Coronary artery (tissue), 2 donors: ENCODE data around the gene GRK1.
"Not testable (repeated sequence)": the region's sequence is repeated elsewhere in the genome, so short reads cannot be mapped to it uniquely, and the experiment has no call there.

Source experiments
- DNase-seq: peaks from one replicate; pipeline ENCODE4 v3.0.0-alpha.2; 2017; ENCODE audit warnings: low spot score
- H3K27ac ChIP-seq, 2 donors: fragments of 200-600 bp; sonication (generic); one replicate each; pipeline ENCODE4 v1.5.1; 2016 to 2019
- H3K4me3 ChIP-seq: fragments of 200-600 bp; sonication (generic); 2 replicates; pipeline ENCODE4 v1.5.1; 2016; ENCODE audit warnings: mild to moderate bottlenecking, moderate library complexity
- TF ChIP-seq, protein P1 (sequence below): fragments of 200-600 bp; sonication (generic); IDR thresholded peaks from one replicate; pipeline ENCODE4 v1.5.1; 2019; ENCODE audit warnings: antibody characterized with exemption

GRK1 gene

DNA sequence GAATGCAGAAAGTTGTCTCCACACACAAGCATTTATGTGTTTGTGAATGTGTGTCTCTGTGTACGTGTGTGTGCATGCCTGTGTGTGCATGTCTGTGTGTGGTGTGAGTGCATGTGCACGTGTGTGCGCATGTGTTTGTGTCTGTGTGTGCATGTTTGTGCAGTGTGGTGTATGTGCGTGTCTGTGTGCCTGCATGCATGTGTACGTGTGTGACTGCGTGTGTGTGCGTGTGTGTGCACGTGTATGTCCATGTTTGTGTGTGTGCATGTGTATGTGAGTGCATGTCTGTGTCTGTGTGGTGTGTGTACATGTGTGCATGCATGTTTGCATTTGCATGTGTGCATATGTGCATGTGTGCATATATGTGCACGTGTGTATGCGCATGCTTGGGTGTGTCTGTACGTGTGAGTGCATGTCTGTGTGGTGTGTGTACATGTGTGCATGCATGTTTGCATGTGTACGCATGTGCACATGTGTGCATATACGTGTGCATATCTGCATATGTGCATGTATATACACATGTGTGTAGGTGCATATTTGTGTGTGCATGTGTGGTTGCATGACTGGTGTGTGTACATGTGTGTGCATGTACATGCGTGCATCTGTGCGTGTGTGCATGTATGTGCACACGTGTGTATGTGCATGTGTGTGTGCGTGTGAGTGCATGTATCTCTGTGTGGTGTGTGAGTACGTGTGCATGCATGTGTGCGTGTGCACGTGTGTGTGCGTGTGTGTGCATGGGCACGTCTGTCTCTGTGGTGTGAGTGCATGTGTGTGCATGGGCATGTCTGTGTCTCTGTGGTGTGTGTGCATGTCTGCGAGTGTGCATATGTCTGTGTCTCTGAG lies 83.8 kb downstream of the GRK1 start:
- no peak overlapping the region for H3K4me3 ChIP-seq
- TF ChIP-seq, protein P1, sequence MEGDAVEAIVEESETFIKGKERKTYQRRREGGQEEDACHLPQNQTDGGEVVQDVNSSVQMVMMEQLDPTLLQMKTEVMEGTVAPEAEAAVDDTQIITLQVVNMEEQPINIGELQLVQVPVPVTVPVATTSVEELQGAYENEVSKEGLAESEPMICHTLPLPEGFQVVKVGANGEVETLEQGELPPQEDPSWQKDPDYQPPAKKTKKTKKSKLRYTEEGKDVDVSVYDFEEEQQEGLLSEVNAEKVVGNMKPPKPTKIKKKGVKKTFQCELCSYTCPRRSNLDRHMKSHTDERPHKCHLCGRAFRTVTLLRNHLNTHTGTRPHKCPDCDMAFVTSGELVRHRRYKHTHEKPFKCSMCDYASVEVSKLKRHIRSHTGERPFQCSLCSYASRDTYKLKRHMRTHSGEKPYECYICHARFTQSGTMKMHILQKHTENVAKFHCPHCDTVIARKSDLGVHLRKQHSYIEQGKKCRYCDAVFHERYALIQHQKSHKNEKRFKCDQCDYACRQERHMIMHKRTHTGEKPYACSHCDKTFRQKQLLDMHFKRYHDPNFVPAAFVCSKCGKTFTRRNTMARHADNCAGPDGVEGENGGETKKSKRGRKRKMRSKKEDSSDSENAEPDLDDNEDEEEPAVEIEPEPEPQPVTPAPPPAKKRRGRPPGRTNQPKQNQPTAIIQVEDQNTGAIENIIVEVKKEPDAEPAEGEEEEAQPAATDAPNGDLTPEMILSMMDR, result no peak
- no peak for DNase-seq

DNA sequence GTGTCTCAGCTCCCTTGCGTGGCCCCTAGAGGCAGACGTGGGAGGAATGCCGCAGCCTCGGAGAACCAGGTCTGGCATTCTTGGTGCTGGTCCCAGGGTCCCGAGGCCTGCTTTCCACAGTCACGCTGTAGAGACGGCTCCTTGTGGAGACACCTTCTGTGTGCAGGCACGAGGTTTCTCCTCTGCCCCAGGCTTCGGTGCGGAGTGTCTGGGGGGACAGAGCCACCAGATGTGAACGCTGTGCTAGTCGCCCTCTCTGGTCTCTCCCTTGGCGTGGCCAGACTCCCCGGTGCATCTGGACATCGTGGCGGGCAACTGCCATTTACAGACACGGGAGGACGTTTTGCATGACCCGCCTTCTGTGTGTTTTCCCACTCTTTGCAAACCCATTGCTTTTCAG lies 84.5 kb downstream of the GRK1 start:
- DNase-seq, result no peak
- Histone ChIP-seq H3K27ac (no peak overlapping the region), H3K4me3 (no peak overlapping the region)
- TF ChIP-seq, protein P1, result no peak

More for the DNA sequence above, 83.8 kb downstream of the GRK1 start:
- H3K27ac ChIP-seq, result no peak overlapping the region

GRCh38 chr13:113752211-113752986 lies 85.4 kb downstream of the GRK1 start:
- DNase-seq, H3K27ac ChIP-seq, H3K4me3 ChIP-seq: not testable (repeated sequence)

DNA sequence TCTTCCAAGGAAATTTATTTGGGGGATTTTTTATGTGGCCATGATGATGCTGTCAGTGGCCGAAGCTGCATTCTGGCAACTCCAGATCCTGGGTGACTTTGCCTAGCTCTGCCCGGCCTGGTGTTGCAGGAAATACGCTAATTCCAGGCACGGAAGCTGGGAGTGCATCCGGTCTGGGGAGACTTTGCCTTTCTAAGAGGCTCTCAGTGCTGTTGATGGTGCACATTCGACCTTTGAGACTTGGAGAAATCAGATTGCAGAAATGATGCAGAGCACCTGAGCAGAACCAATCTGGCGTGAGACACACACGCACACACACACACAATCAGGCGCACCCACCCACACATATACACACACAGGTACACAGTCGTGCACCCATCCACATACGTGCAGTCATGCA lies 86.2 kb downstream of the GRK1 start:
- no peak overlapping the region for H3K27ac ChIP-seq
- DNase-seq, result no peak
- no peak overlapping the region for H3K4me3 ChIP-seq
- TF ChIP-seq, protein P1, result no peak

DNA sequence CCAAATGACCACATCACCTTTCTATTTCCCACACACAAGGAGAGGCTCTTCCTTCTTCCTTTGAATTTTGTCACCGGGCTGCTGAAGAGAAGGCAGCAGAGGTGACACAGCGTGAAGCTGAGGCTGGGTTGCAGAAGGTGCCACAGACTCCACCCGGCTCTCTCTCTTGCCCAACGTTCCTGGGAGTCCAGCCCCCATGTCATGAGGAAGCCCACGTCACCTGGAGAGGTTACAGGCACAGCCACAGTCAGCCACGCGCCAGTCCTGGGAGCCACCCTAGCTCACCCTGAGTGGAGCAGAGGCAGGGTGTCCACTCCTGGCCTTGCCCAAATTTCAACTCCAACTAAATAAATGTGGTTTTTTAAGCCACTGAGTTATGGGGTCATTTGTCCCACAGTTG lies 87.2 kb downstream of the GRK1 start:
- TF ChIP-seq, protein P1, result no peak
- no peak overlapping the region for H3K27ac ChIP-seq
- no peak for DNase-seq
- no peak overlapping the region for H3K4me3 ChIP-seq

- Histone ChIP-seq H3K27ac (no peak overlapping the region), H3K4me3 (no peak overlapping the region)
- TF ChIP-seq, protein P1, result no peak
- DNase-seq, result no peak
These were observed 87.7 kb downstream of the GRK1 start for GRCh38 chr13:113754691-113755090.

DNA sequence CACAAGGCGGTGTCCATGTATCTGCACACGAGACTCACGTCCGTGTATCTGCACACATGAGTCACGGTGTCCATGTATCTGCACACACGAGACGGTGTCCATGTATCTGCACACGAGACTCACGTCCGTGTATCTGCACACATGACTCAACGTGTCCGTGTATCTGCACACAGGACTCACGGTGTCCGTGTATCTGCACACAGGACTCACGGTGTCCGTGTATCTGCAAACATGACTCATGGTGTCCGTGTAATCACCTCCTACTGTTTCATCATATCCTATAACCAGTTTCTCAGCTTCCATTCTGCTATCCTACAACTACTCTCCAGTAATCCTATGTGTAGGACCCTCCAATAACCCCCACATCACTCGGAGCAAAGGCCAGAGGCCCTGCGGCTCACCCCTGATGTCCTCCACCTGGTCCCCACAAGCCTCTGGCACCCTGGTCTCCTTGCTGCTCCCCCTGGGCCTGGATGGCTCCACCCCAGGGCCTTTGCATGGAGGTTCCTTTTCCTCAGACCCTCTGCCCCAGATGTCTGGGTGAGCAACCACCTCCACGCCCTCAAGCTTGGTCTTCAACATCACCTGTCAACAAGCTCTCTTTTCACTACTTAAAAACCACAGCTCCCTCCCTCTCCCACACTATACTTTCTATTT lies 89.5 kb downstream of the GRK1 start:
- DNase-seq, result no peak
- Histone ChIP-seq H3K4me3 (no peak overlapping the region), H3K27ac (no peak overlapping the region)
- TF ChIP-seq, protein P1, result no peak
